GM20431 (cell line): ENCODE measurements around the gene UBE2G2.
"Not testable (repeated sequence)": the region's sequence is repeated elsewhere in the genome, so short reads cannot be mapped to it uniquely, and the experiment has no call there.

Experiments used
- in situ Hi-C: fragments of 300-500 bp; cut with MseI, MboI; formaldehyde crosslinking; loops from one replicate; pipeline ENCODE4 v1.15.0; 2020; ENCODE audit warnings: low sequenced_read_pairs; ENCODE audit not compliant: unreplicated experiment

The UBE2G2 gene

DNA sequence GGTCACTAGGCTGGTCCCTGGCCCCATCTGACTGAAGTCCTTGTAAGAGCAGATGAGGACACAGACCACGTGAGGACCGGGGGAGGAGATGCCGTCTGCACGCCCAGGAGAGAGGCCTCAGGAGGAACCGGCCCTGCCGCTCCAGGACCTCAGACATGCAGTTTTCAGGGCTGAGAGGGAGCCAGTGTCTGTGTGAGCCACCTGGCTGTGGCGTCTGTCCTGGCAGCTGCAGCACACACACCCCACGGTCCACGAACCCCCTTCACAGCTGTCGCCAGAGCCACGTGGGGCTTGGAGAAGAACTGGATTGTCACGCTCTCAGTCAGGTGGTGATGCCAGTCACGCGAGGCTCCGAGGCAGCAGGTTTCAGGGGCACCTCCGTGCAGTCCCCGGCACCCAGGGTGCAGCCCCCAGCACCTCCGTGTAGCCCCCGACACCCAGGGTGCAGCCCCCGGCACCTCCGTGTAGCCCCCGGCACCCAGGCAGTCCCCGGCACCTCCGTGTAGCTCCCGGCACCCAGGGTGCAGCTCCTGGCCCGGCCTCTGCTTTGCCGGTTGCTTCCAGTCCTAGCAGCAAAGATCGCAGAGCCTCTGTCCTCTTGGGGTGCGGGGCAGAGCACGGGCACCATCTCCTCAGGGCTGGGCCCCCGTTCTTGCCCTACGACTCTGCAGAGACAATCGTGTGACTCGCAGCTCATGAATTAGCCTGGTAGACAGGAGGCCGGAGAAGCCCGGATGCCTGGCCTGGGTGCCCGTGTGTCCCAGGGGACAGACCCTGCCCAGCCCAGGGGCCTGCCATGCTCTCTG, 35.2 kb upstream of the UBE2G2 start:
- in situ Hi-C loops, result no loop called here

GRCh38 chr21:44836349-44836665, 34.7 kb upstream of the UBE2G2 start:
- in situ Hi-C loops, result no loop called here

- in situ Hi-C loops, result no loop called here
Observed at GRCh38 chr21:44835647-44835973, 34.0 kb upstream of the UBE2G2 start.

DNA sequence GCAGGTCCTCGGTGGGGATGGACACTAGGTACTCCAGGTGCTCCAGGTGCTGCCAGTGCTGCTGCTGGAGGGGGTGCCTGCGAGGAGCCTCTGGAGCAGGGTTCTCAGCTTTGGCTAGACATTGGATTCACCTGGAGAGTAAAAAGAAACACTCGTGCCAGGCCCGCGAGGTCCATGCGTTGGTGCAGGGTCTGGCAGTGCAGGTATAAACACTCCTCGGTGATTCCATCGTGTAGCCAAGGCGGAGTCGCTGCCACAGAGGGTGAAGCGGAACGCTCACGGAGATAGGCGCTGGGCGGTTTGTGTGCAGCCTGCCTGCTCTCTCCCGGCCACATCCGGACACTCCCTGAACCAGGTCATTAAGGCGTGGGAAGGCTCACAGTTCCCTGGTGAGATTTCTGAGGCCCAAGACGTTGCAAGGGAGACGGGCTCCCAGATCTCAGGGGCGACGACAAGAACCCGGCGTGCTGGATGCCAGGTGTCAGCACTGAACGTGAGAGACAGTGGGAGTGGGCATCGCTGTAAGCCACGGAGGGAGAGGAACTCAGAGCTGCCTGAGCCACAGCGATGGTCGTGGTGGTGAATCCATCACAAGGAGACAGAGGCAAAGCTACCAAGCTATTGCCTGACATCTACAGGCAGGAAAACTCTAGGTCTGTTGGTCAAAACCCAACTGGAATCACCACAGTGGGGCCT, 33.5 kb upstream of the UBE2G2 start:
- in situ Hi-C loops, result no loop called here

DNA sequence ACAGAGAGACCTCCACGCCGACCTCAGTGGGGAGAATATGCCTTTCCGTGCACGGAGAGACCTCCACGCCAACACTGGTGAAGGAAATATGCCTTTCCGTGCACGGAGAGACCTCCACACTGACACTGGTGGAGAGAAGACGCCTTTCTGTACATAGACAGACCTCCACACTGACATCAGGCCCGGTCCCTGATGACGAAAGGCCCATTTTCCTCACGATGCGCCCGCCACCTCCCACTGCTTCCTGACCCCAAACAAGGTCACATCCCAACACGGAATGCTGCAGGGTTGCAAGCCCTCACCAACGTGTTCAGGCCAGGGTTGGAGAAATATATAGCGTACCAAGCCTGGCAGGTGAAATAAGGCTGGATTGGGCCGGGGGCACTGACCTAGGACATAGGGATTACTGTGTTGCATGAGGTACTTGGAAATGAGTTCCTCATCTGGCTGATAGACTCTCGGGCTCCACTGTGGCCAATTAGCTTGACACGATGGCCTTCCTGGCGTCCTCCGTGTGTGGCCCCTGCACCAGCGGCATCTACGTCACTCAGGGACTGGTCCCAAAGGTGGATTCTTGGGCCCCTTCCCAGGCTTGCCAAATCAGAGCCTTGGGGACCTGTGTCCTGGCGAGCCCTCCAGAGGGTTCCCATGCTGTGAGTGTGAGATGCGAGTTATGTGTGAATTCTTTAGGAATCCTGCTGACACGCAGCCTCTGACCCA, 32.8 kb upstream of the UBE2G2 start:
- in situ Hi-C loops, result no loop called here

GRCh38 chr21:44833663-44834062, 32.0 kb upstream of the UBE2G2 start:
- in situ Hi-C loops, result no loop called here

- in situ Hi-C loops, result not testable (repeated sequence)
Observed at GRCh38 chr21:44832516-44833255, 31.1 kb upstream of the UBE2G2 start.

- in situ Hi-C loops, result no loop called here
Observed at GRCh38 chr21:44831227-44831860, 29.7 kb upstream of the UBE2G2 start.

- in situ Hi-C loops, result no loop called here
Observed at GRCh38 chr21:44829507-44830092, 28.0 kb upstream of the UBE2G2 start.

DNA sequence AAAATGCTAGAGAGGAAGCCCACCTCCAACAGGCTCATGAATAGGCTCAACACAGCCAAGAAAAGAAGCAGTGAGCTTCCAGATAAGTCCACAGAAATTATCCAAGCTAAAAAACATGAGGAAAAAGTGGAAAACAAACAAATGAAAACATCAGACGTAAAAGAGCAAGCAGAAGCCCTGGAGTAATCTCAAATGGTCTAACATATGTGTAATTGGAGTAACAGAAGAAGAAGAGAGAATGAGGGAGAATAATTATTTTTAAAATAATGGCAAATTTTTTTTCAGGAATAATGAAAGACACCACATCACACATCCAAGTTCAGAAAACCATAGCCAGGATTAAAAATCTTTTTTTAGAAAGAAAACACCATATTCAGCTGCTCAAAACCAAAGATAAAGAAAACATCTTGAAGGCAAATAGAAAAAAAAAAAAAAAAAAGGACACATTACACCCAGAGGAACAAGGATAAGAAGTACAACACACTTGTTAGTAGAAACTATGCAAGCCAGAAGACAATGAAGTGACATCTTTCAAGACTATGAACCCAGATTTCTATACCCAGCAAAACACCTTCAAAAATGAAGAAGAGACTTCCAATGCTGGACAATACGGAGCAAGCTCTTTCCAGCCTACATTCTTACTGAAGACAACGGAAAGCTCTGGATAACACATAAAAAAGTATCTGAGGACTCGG, 26.9 kb upstream of the UBE2G2 start:
- in situ Hi-C loops, result no loop called here

DNA sequence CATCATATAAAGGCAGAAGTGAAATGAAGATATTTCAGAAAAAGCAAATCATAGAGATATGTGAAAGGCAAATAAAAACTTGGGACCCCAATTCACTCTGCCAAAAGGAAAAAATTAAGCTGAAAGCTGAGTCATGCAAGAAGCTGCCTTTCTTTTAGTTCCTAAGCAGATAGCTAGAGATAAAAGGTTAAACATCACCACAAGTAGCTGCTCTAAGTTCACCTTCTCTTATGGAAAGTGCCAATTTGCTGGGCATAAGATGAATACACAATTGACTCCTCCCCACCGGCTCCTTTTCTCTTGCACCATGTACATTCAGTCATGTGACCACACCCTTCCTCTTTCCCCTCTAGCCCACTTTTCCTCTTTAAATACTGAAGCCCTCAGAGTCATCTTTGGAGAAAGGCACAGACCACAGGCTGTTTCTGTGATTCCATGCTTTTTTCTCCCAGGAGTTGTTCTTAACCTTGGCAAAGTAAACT, 21.6 kb upstream of the UBE2G2 start:
- in situ Hi-C loops, result no loop called here

GRCh38 chr21:44822484-44823178, 21.0 kb upstream of the UBE2G2 start:
- in situ Hi-C loops, result no loop called here

- in situ Hi-C loops, result no loop called here
Observed at GRCh38 chr21:44820851-44821250, 19.2 kb upstream of the UBE2G2 start.

DNA sequence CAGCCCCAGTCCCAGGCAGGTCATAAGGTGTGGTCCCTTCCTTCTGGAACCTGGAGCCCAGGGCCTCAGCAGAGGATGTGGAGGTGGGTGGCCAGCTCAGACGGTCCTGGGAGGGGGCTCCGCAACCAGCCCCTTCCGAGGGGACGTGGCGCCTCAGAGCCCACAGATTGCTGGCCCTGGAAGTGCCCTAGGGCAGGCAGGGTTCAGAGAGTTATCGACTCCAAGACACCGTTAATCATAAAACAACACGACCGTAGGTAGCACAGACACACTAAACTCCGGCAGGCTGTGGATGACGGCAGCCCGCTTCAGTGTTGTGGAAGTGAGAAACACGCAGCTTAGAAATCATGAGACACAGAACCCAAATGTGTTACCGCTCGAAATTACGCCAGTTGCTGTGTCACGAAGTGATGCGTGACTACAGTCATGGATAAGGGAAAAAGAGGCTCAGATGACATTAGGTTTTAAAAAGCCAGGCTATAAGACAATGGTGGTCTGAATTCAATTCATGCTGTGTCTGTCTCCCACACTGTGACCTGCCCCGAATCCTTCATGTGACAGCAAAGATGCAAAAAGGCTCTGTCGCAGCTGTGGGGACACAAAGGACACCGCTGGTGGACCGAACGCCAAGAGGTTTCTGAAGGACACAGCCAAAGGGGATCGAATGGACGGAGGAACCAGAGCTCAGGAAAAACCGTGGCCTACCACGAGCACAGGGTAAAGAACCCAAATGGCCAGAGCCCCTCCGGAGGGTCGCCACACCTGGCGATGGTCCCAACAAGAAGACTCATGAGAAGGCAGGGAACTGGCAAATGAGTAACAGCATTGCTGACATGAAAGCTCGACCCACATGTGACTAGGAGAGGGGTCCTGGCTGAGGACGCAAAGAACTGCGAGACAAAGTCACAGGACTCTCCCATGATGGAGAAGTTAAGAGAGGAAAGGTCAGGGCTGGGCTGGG, 17.9 kb upstream of the UBE2G2 start:
- in situ Hi-C loops, result no loop called here

- in situ Hi-C loops, result no loop called here
Observed at GRCh38 chr21:44818640-44819011, 17.0 kb upstream of the UBE2G2 start.

DNA sequence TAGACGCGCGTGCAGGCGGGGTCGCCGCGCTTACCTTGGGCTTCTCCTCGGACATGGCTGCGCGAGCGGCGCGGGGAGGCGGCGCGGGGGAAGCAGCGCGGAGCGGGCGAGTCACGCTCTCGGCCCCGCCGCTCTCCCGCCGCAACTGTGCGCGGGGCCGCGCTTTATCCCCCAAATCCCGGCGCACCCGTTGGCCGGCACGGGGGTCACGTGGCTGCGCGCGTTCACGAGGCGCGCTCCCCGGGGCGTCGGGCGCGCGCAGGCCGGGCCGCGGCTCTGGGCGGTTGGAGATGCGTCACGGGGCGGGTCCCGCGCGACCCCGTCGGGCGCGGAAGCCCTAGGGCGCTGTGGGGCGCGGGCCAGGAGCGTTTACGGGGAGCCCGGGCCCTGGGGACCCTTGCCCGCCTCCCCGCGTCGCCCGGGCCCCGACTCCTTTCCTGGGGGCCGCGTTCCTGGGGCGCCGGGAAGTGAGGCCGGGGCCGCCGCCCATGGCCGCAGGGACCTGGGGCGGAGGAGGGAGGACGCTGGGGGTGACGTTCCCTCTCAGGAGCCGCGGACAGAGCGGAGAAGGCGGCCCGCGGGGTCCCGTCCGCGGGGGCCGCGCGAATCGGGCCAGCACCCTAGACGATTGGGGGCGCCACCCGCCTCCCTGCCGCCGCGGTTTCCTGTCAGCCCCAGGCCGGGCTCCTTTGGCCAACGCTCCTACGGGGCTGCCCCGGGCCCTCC, 16.5 kb upstream of the UBE2G2 start, which contains the start of gene SUMO3:
Gene SUMO3, minus strand, starts transcription at position 149 of the 726 bp plus-strand sequence. Its CDS starts 94 bp downstream, at position 55.
- in situ Hi-C loops, result no loop called here

DNA sequence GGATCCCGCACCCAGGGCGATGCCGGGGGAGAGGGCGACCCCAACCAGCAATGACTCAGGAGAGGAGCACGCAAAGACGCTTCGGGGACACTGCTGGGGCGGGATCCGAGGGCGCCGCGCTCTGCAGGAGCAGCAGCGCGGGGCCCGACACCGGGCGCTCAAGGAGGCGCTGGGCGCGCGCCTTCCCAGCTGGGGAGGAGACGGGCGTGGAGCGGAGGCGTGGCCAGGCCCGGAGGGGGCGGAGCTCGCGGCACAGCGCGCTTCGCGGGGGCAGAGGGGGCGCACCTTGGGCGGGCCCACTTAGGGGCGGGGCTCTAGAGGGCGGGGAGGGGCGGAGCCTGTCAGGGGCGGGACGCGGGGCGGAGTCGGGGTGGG, 15.9 kb upstream of the UBE2G2 start:
- in situ Hi-C loops, result no loop called here
